Uterus (tissue), 2 donors: ENCODE data around the gene ZNF570.

Experiments
- CTCF ChIP-seq, 4 experiments: fragments of 200-600 bp in 2 of 4; fragments of 450-650 bp in 2 of 4; sonication (generic) in 2 of 4; IDR thresholded peaks; one replicate each; pipeline ENCODE4 v1.5.1; 2016 to 2019; ENCODE audit warnings: antibody characterized with exemption in 4 of 4, mild to moderate bottlenecking in 2 of 4, moderate library complexity in 1 of 4
- POLR2A ChIP-seq, 2 donors: fragments of 450-650 bp; IDR thresholded peaks; one replicate each; pipeline ENCODE4 v1.6.1; 2016; ENCODE audit warnings: antibody characterized with exemption in 2 of 2, mild to moderate bottlenecking in 1 of 2, moderate library complexity in 1 of 2

GRCh38 chr19:37506387-37507166 is 37.4 kb downstream of the ZNF570 start, which contains the start of gene ZNF793:
- TF ChIP-seq CTCF (IDR thresholded peaks at IDR 0.05) = peak in 1 of 4 experiments; percentile 16
- peak in 1 of 2 donors; percentile 19 for TF ChIP-seq POLR2A (IDR thresholded peaks at IDR 0.05)
